ENCODE results near the gene BASP1. TPM values are rescaled to one million over a fixed set of nuclear protein-coding genes. Genes with fewer than 3 reads are reported as not detected.

BASP1 gene
- total and polyA plus RNA-seq, 10 of the 15 experiments (the other 5 are each of a cell fraction or from before 2014, with no cell fraction given): 27.3 to 190 (median 102) TPM

GRCh38 chr5:17243287-17244063, 26.0 kb downstream of the BASP1 start:
- Histone ChIP-seq H3K4me3 (no peak overlapping the region), H3K9ac (ENCODE audit: control insufficient read depth, insufficient read depth, low read length) (no peak overlapping the region), H3K4me1 (ENCODE audit: control insufficient read depth, insufficient read depth, low read length) (no peaks in the 10 kb centered on the region), H4K20me1 (ENCODE audit: control insufficient read depth, insufficient read depth) (peaks cover 3% of the 10 kb centered on the region; the same call in 1 of the 2 replicates), H3K79me2 (ENCODE audit: control insufficient read depth, insufficient read depth, low read length) (peaks cover 13% of the 10 kb centered on the region), H3K27me3 (replicated peaks in 1 of 2; ENCODE audit: control insufficient read depth in 2 of 2, insufficient read depth in 2 of 2, low read length in 1 of 2) (no peaks in the 10 kb centered on the region), H3K36me3 (ENCODE audit: control insufficient read depth in 2 of 2, insufficient read depth in 2 of 2, low read length in 1 of 2) (no peaks in the 10 kb centered on the region; a peak in 2 of 4 replicates), H3K27ac (ENCODE audit: control insufficient read depth, insufficient read depth) (no peak overlapping the region), H3K4me2 (ENCODE audit: control insufficient read depth, insufficient read depth) (no peak overlapping the region), H2AFZ (ENCODE audit: control insufficient read depth, low read depth, low read length) (no peak overlapping the region), H3K9me3 (replicated peaks; ENCODE audit: control insufficient read depth, insufficient read depth, low read length) (no peaks in the 10 kb centered on the region)
- ATAC-seq: no peak
- FAIRE-seq: no peak
- DNase-seq (ENCODE audit: low read depth, low spot score): no peak
- ChIA-PET SMC1A (ENCODE audit: uncharacterized antibody, unreplicated experiment) (no interaction called here), RAD21 (ENCODE audit: unreplicated experiment) (interaction anchor here (2.0 kb wide), 1 partner anchor 22 kb away, joined by 5 read pairs; no protein-coding TSS in a partner anchor), POLR2A (no interaction called here), CTCF (interaction anchor here (1.7 kb wide), 1 partner anchor 15 kb away, joined by 4 read pairs; no protein-coding TSS in a partner anchor)
- 30% methylated on average over 12 of the region's 12 CpGs for WGBS (ENCODE audit: insufficient coverage, insufficient replicate concordance, low lambda C conversion rate, missing lambda C conversion rate)
- intact Hi-C loops (cut with micrococcal nuclease; ENCODE audit: unreplicated experiment) (no loop called here), in situ Hi-C loops (cut with MboI) (loop anchor here (25.0 kb wide), 1 partner anchor 1494 kb away; no protein-coding TSS in a partner anchor)
- BruUV-seq (replicated peaks): no TSS peak
- TF ChIP-seq CBX5 (IDR thresholded peaks at IDR 0.05; ENCODE audit: low read depth): no peak
- TF ChIP-seq, protein P1, sequence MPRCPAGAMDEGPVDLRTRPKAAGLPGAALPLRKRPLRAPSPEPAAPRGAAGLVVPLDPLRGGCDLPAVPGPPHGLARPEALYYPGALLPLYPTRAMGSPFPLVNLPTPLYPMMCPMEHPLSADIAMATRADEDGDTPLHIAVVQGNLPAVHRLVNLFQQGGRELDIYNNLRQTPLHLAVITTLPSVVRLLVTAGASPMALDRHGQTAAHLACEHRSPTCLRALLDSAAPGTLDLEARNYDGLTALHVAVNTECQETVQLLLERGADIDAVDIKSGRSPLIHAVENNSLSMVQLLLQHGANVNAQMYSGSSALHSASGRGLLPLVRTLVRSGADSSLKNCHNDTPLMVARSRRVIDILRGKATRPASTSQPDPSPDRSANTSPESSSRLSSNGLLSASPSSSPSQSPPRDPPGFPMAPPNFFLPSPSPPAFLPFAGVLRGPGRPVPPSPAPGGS (IDR thresholded peaks at IDR 0.05; ENCODE audit: borderline replicate concordance, insufficient read depth, low read depth, low read length, poor library complexity, severe bottlenecking): no peak
- TF ChIP-seq IRF4 (IDR thresholded peaks at IDR 0.05; ENCODE audit: low read depth, low read length): no peak
- no peak for TF ChIP-seq CUX1 (IDR thresholded peaks at IDR 0.05; ENCODE audit: insufficient replicate concordance, low read depth, low read length)
- TF ChIP-seq STAT3 (IDR thresholded peaks at IDR 0.05; ENCODE audit: low read depth, low read length): no peak
- TF ChIP-seq, protein P2, sequence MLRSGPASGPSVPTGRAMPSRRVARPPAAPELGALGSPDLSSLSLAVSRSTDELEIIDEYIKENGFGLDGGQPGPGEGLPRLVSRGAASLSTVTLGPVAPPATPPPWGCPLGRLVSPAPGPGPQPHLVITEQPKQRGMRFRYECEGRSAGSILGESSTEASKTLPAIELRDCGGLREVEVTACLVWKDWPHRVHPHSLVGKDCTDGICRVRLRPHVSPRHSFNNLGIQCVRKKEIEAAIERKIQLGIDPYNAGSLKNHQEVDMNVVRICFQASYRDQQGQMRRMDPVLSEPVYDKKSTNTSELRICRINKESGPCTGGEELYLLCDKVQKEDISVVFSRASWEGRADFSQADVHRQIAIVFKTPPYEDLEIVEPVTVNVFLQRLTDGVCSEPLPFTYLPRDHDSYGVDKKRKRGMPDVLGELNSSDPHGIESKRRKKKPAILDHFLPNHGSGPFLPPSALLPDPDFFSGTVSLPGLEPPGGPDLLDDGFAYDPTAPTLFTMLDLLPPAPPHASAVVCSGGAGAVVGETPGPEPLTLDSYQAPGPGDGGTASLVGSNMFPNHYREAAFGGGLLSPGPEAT (IDR thresholded peaks at IDR 0.05; ENCODE audit: low read depth): no peak
- TF ChIP-seq MEF2B (IDR thresholded peaks at IDR 0.05; ENCODE audit: partially characterized antibody, poor library complexity, severe bottlenecking): no peak
- TF ChIP-seq ZNF24 (IDR thresholded peaks at IDR 0.05): no peak
- TF ChIP-seq MTA2 (IDR thresholded peaks at IDR 0.05; ENCODE audit: low read depth): no peak
- TF ChIP-seq PAX8 (IDR thresholded peaks at IDR 0.05): no peak
- no peak for TF ChIP-seq CHD4 (IDR thresholded peaks at IDR 0.05)
- TF ChIP-seq CBX3 (IDR thresholded peaks at IDR 0.05; ENCODE audit: borderline replicate concordance, low read depth): no peak
- TF ChIP-seq POLR2A (IDR thresholded peaks at IDR 0.05; ENCODE audit: low read depth, low read length): no peak
- no peak for TF ChIP-seq BHLHE40 (IDR thresholded peaks at IDR 0.05; ENCODE audit: borderline replicate concordance in 1 of 2, low read depth in 2 of 2, low read length in 1 of 2)
- no peak for TF ChIP-seq BRCA1 (IDR thresholded peaks at IDR 0.05; ENCODE audit: low read depth, low read length)
- TF ChIP-seq POLR2AphosphoS5 (IDR thresholded peaks at IDR 0.05; ENCODE audit: low read length): no peak
- TF ChIP-seq CREB1 (IDR thresholded peaks at IDR 0.05; ENCODE audit: low read depth): no peak
